HEK293T (cell line): ENCODE data around the gene ANGPTL2.

ENCODE experiments used
- CTCF ChIA-PET: fragments of 350-600 bp; formaldehyde crosslinking; extraction: SDS; loops from one replicate; lab custom pipeline; 2021; ENCODE audit warnings: antibody characterized with exemption, inconsistent platforms; lab: Yijun Ruan, JAX
- POLR2A ChIA-PET: fragments of 350-600 bp; formaldehyde crosslinking; extraction: SDS; loops from one replicate; lab custom pipeline; 2020; ENCODE audit warnings: antibody characterized with exemption, inconsistent platforms; lab: Yijun Ruan, JAX
- DNase-seq: peaks from one replicate; pipeline ENCODE4 v3.0.0; 2012; ENCODE audit warnings: mixed read lengths; ENCODE audit errors: extremely low spot score
- ARNT ChIP-seq: fragments of 450-650 bp; IDR thresholded peaks from 2 replicates; pipeline ENCODE4 v1.6.1; 2017; ENCODE audit warnings: mild to moderate bottlenecking
- BHLHE40 ChIP-seq: fragments of 450-650 bp; IDR thresholded peaks from 2 replicates; pipeline ENCODE4 v1.6.1; 2016; ENCODE audit warnings: mild to moderate bottlenecking, moderate library complexity, borderline replicate concordance
- CTBP1 ChIP-seq: fragments of 450-650 bp; IDR thresholded peaks from 2 replicates; pipeline ENCODE4 v1.6.1; 2016; ENCODE audit warnings: borderline replicate concordance
- ELF4 ChIP-seq: fragments of 450-650 bp; IDR thresholded peaks from 2 replicates; pipeline ENCODE4 v1.6.1; 2017; ENCODE audit warnings: antibody characterized with exemption
- FOXA1 ChIP-seq: fragments of 450-650 bp; IDR thresholded peaks from 2 replicates; pipeline ENCODE4 v1.6.1; 2016; ENCODE audit warnings: mild to moderate bottlenecking
- FOXK2 ChIP-seq: fragments of 450-650 bp; IDR thresholded peaks from 2 replicates; pipeline ENCODE4 v1.6.1; 2016; ENCODE audit warnings: mild to moderate bottlenecking
- FOXM1 ChIP-seq: fragments of 450-650 bp; IDR thresholded peaks from 2 replicates; pipeline ENCODE4 v1.6.1; 2017; ENCODE audit warnings: mild to moderate bottlenecking, borderline replicate concordance
- HDGF ChIP-seq: fragments of 450-650 bp; IDR thresholded peaks from 2 replicates; pipeline ENCODE4 v1.6.1; 2017; ENCODE audit warnings: antibody characterized with exemption, borderline replicate concordance
- L3MBTL2 ChIP-seq: fragments of 450-650 bp; conservative IDR thresholded peaks from 2 replicates; pipeline ENCODE4 v1.6.1; 2016; ENCODE audit warnings: mild to moderate bottlenecking
- LEF1 ChIP-seq: fragments of 450-650 bp; IDR thresholded peaks from 2 replicates; pipeline ENCODE4 v1.6.1; 2017; ENCODE audit warnings: mild to moderate bottlenecking, borderline replicate concordance
- NFRKB ChIP-seq: fragments of 450-650 bp; IDR thresholded peaks from 2 replicates; pipeline ENCODE4 v1.6.1; 2016; ENCODE audit warnings: mild to moderate bottlenecking, moderate library complexity
- SP1 ChIP-seq: fragments of 450-650 bp; IDR thresholded peaks from 2 replicates; pipeline ENCODE4 v1.6.1; 2017
- SUZ12 ChIP-seq: fragments of 450-650 bp; IDR thresholded peaks from 2 replicates; pipeline ENCODE4 v1.6.1; 2016; ENCODE audit warnings: mild to moderate bottlenecking
- TARDBP ChIP-seq: fragments of 450-650 bp; IDR thresholded peaks from 2 replicates; pipeline ENCODE4 v1.6.1; 2016
- ZNF384 ChIP-seq: fragments of 450-650 bp; IDR thresholded peaks from 2 replicates; pipeline ENCODE4 v1.6.1; 2016
- TF ChIP-seq, protein P1 (sequence below): fragments of 450-650 bp; IDR thresholded peaks from 2 replicates; pipeline ENCODE4 v1.6.1; 2016

The ANGPTL2 gene

DNA sequence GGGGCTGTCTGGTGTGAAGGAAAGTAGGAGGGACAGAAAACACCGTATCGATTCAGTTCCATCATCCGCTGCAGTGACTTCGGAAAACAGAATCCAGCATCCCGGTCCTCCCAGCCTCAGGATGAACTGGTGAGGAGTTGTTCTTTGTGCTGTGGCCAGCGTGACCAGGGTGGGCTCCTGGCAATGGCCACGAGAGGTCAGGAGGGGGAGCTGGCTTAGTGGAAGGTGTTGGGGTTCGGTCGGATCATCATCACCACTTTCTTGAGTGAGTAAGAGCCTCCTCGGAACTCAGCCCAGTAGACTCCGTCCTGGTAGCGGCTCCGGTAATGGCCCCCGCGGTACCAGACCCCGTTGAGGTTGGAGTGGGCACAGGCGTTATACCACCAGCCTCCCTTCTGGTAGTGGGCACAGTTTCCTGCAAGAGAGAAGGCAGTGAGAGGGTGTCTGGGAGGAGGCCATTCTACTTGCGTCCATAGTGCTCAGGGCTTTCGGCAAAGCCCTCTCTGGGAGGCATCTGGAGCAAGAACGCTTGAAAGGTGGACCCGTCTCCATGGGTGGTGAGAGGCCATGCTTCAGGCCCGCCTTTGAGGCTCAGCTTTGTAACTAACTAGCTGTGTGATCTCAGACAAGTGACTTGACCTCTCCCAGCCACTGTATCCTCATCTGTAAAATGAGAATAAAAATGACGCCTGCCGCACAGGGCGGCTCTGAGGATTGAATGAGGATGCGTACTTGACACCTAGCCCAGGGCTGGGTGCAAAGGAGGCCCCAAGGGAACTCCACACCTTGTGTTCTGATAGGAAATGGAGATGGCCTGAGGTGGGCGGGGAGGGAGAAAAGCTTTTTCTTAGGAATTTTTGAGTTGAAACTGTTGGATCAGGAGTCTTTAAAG is 33.5 kb downstream of the ANGPTL2 start:
- TF ChIP-seq ELF4 (no peak), FOXM1 (no peak), TARDBP (no peak), NFRKB (no peak), SUZ12 (no peak), FOXK2 (no peak), ARNT (no peak), CTBP1 (no peak)
- TF ChIP-seq, protein P1, sequence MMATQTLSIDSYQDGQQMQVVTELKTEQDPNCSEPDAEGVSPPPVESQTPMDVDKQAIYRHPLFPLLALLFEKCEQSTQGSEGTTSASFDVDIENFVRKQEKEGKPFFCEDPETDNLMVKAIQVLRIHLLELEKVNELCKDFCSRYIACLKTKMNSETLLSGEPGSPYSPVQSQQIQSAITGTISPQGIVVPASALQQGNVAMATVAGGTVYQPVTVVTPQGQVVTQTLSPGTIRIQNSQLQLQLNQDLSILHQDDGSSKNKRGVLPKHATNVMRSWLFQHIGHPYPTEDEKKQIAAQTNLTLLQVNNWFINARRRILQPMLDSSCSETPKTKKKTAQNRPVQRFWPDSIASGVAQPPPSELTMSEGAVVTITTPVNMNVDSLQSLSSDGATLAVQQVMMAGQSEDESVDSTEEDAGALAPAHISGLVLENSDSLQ = no peak
- ChIA-PET POLR2A (no interaction called here), CTCF (no interaction called here)
- DNase-seq = no peak

DNA sequence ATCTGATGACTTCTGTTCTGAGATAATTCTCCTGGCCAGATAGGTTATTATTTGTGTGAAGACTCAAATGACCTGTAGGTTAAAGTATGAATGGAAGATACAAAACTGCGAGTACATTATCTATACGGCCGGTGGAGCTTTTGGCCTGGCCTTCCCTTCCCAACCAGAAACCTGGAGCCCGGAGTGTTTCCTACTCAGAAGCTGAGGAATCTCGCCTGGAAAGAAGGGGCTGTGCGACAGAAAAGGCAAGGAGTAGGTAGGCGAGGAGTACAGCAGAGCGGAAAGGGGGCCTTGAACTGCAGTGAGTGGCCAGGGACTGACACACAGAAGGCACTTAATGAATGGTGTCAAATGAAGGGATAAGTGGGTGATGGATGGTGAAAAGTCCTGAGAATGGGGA is 34.6 kb downstream of the ANGPTL2 start:
- CTCF ChIA-PET = no interaction called here
- TF ChIP-seq SUZ12 (no peak), BHLHE40 (no peak), FOXK2 (no peak), SP1 (no peak), ELF4 (no peak), ARNT (no peak), FOXA1 (no peak), L3MBTL2 (no peak), ZNF384 (no peak), FOXM1 (no peak), HDGF (no peak), NFRKB (no peak), LEF1 (no peak), TARDBP (no peak), CTBP1 (no peak)
- TF ChIP-seq, protein P1 = no peak
- POLR2A ChIA-PET = no interaction called here

DNA sequence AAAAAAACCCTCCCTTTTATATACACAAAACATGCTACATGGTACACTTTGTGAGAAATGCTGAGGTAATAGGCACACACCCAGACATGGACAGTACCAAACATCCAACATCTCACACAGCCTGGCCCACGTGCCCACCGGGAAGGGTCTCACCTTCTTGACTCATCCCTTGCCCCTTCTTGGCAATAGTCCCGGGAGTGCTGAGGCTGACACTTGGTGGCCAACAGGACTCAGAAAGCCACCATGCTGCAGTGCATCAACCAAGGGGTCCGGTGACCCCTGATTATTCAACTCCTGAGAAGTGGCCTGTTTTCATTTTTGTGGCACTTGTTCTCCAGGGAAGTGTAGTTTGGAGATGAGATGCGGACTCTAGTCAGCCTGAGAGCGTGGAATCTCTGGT is 35.0 kb downstream of the ANGPTL2 start:
- ChIA-PET CTCF (no interaction called here), POLR2A (no interaction called here)
- TF ChIP-seq ELF4 = no peak
- no peak for TF ChIP-seq ZNF384
- no peak for TF ChIP-seq ARNT
- no peak for TF ChIP-seq FOXK2
- TF ChIP-seq, protein P1 = no peak
- TF ChIP-seq FOXA1 = no peak
- TF ChIP-seq BHLHE40 = no peak
- no peak for TF ChIP-seq TARDBP
- TF ChIP-seq LEF1 = no peak
- no peak for TF ChIP-seq CTBP1
- TF ChIP-seq NFRKB = no peak
- no peak for TF ChIP-seq SUZ12
- no peak for TF ChIP-seq L3MBTL2
- no peak for TF ChIP-seq SP1
- DNase-seq = no peak

More for the DNA sequence above, 34.6 kb downstream of the ANGPTL2 start:
- DNase-seq = no peak

DNA sequence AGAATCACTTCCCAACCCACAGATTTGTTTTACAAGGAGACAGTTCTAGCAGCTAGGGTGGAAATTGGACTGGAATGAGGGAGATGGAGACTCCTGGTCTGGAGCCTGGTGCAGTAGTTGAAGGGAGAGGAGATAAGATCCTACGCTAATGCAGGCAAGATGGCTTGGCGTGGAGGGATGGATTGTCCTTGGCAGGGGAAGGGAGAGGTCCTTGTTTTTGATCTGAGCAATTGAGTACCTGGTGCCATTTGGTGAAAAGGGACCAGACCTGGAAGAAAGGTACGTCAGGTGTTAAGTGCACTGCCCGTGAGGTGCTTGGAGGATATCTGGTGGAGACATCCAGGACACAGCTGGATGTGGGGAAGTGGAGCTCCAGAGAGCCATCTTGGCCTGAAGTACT is 35.7 kb downstream of the ANGPTL2 start:
- CTCF ChIA-PET = no interaction called here
- no peak for TF ChIP-seq L3MBTL2
- TF ChIP-seq FOXM1 = no peak
- no peak for TF ChIP-seq ZNF384
- POLR2A ChIA-PET = no interaction called here
- DNase-seq = no peak

DNA sequence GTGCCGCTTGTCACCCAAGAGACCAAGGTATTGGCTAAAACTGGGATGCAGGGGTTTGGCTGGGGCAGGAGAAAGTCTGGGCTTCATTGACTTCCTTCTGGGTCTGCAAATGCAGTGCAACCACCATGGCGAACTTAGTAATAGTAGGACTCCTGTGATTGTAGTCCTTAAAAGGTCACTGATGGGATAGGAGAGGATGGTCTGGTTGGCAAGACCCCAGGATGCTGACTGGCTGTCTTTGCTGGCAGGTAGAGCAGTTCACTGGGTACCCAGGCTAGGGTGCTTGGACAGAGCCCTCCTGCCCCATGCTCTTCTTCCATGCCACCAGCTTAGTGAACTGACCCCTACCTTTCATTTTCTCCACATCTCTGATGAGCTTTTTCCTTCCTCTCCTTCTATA is 37.2 kb downstream of the ANGPTL2 start:
- no peak for DNase-seq
- TF ChIP-seq NFRKB (no peak), LEF1 (no peak), ZNF384 (no peak), L3MBTL2 (no peak), FOXM1 (no peak), FOXA1 (no peak), FOXK2 (no peak), ARNT (no peak)
- TF ChIP-seq, protein P1 = no peak
- ChIA-PET POLR2A (no interaction called here), CTCF (no interaction called here)
